Stomach (tissue), 9 donors: ENCODE results near the gene KCNQ4. TPM values are rescaled to one million over a fixed set of nuclear protein-coding genes. Genes with fewer than 3 reads are reported as not detected.

Experiments
- DNase-seq, 2 donors: peaks; one replicate each; pipeline versions ENCODE4 v3.0.0 to v3.0.0-alpha.2; 2013 to 2019
- H3K27ac ChIP-seq, 5 donors: fragments of 200-600 bp in 4 of 5; sonication (generic) in 4 of 5; one replicate each; pipeline ENCODE4 v1.5.1; 2013 to 2019; ENCODE audit warnings: mild to moderate bottlenecking in 1 of 5, moderate library complexity in 1 of 5
- H3K27me3 ChIP-seq, 3 donors: fragments of 200-600 bp; sonication (generic); one replicate each; pipeline ENCODE4 v1.5.1; 2017 to 2019; ENCODE audit warnings: mixed run types in 1 of 3
- H3K36me3 ChIP-seq, 4 donors: fragments of 200-600 bp; sonication (generic); 1 replicate in 3 of 4; 2 replicates in 1 of 4; pipeline ENCODE4 v1.5.1; 2016 to 2019
- H3K4me1 ChIP-seq, 4 donors: fragments of 200-600 bp; sonication (generic); one replicate each; pipeline ENCODE4 v1.5.1; 2016 to 2019
- H3K4me3 ChIP-seq, 4 donors: fragments of 200-600 bp; sonication (generic) in 3 of 4; one replicate each; pipeline ENCODE4 v1.5.1; 2016 to 2019; ENCODE audit warnings: mild to moderate bottlenecking in 1 of 4
- H3K9me3 ChIP-seq, 4 donors: fragments of 200-600 bp; sonication (generic); one replicate each; pipeline ENCODE4 v1.5.1; 2016 to 2019
- EP300 ChIP-seq: sonication (generic); formaldehyde crosslinking; IDR thresholded peaks from one replicate; pipeline ENCODE4 v1.6.1; 2017; ENCODE audit warnings: antibody characterized with exemption
- POLR2A ChIP-seq, 4 donors: fragments of 450-650 bp; IDR thresholded peaks; one replicate each; pipeline ENCODE4 v1.6.1; 2016; ENCODE audit warnings: antibody characterized with exemption in 4 of 4, control low read depth in 2 of 4, mild to moderate bottlenecking in 1 of 4, moderate library complexity in 1 of 4
- POLR2AphosphoS5 ChIP-seq, 3 donors: sonication (generic); formaldehyde crosslinking; IDR thresholded peaks; one replicate each; pipeline ENCODE4 v1.6.1; 2016; ENCODE audit warnings: antibody characterized with exemption in 3 of 3
- WGBS, 5 donors: extraction: QIAGEN DNeasy Blood & Tissue Kit in 3 of 5; methylation state at CpG; one replicate each; pipeline versions ENCODE4 v1.1.5 to v1.1.7; 2013 to 2018; 5-methylcytosine and 5-hydroxymethylcytosine counted together
- intact Hi-C: fragments of 100-400 bp; cut with DNase I; formaldehyde crosslinking; loops from one replicate; pipeline ENCODE4 v1.15.1; 2023; ENCODE audit warnings: low total_unique reads
- polyA plus RNA-seq, 3 donors: library from polyadenylated mRNA; stranded (reverse); fragments of 200-250 nt; gene quantifications; one replicate each; pipeline ENCODE4 v1.2.3, GENCODE V29; 2013
- total RNA-seq, 5 donors: library from RNA; depleted of rRNA; stranded (reverse); fragments of >200 nt; gene quantifications; one replicate each; pipeline versions ENCODE4 v1.1.0 to v1.2.3, GENCODE V29; 2014 to 2016
- TF ChIP-seq, protein P1 (sequence below), 7 experiments: fragments of 450-650 bp in 4 of 7; fragments of 200-600 bp in 3 of 7; sonication (generic) in 3 of 7; IDR thresholded peaks; one replicate each; pipeline ENCODE4 v1.5.1; 2016 to 2019; ENCODE audit warnings: antibody characterized with exemption in 7 of 7, control low read depth in 2 of 7, mild to moderate bottlenecking in 1 of 7
- donor health status: healthy with polysubstance abuse.
- donor health status: Bipolar disorder and iron deficiency.
- donor health status: healthy.

KCNQ4 gene
- total and polyA plus RNA-seq, 8 donors, result 0.31 to 7.6 (median 0.58) TPM; not detected in 1

GRCh38 chr1:40753142-40753882 lies 30.3 kb upstream of the KCNQ4 start:
- Histone ChIP-seq H3K9me3 (no peaks in the 10 kb centered on the region), H3K27me3 (no peaks in the 10 kb centered on the region), H3K27ac (no peak overlapping the region), H3K4me3 (no peak overlapping the region), H3K36me3 (peaks cover 37 to 100% (median 92%) of the 10 kb centered on the region in 4 donors), H3K4me1 (peaks cover 0 to 15% (median 3%) of the 10 kb centered on the region in 4 donors)
- no peak for DNase-seq
- intact Hi-C loops, result no loop called here
- 87 to 92% (median 89%) methylated on average over 8 of the region's 8 CpGs for WGBS, 5 donors
- TF ChIP-seq EP300 (no peak), POLR2AphosphoS5 (IDR thresholded peaks at IDR 0.05) (no peak)
- TF ChIP-seq, protein P1, sequence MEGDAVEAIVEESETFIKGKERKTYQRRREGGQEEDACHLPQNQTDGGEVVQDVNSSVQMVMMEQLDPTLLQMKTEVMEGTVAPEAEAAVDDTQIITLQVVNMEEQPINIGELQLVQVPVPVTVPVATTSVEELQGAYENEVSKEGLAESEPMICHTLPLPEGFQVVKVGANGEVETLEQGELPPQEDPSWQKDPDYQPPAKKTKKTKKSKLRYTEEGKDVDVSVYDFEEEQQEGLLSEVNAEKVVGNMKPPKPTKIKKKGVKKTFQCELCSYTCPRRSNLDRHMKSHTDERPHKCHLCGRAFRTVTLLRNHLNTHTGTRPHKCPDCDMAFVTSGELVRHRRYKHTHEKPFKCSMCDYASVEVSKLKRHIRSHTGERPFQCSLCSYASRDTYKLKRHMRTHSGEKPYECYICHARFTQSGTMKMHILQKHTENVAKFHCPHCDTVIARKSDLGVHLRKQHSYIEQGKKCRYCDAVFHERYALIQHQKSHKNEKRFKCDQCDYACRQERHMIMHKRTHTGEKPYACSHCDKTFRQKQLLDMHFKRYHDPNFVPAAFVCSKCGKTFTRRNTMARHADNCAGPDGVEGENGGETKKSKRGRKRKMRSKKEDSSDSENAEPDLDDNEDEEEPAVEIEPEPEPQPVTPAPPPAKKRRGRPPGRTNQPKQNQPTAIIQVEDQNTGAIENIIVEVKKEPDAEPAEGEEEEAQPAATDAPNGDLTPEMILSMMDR (IDR thresholded peaks at IDR 0.05), result no peak

DNA sequence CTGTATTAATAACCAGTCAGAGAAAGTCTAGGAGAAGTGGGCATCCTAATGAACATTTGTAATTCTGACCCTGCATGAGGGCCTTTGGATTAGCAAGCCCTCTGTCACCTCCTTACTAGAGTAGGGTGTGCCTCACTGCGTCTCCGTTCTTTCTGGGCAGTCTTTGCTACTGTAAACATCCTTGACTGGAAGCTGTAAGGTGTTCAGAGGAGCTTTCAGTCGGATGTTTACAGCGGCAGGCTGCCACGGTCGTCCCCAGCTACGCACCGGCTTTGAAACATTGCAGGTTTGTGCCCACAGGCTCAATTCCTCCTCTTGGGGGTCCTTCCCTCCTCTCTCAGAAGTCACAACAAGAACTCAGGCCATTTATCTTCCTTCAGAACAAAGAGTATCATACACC lies 29.4 kb upstream of the KCNQ4 start:
- no peak overlapping the region for H3K4me3 ChIP-seq
- H3K36me3 ChIP-seq, result peaks cover 41 to 100% (median 92%) of the 10 kb centered on the region in 4 donors
- H3K9me3 ChIP-seq, result no peaks in the 10 kb centered on the region
- H3K27me3 ChIP-seq, result no peaks in the 10 kb centered on the region
- 50 to 70% (median 55%) methylated on average over 8 of the region's 8 CpGs for WGBS, 5 donors
- TF ChIP-seq, protein P1 (IDR thresholded peaks at IDR 0.05), result no peak
- TF ChIP-seq POLR2AphosphoS5 (IDR thresholded peaks at IDR 0.05), result peak in 1 of 3 donors; percentile 6
- H3K27ac ChIP-seq, result no peak overlapping the region
- intact Hi-C loops, result no loop called here
- DNase-seq, result peak in 1 of 2 donors; percentile 23
- peaks cover 0 to 15% (median 3%) of the 10 kb centered on the region in 4 donors for H3K4me1 ChIP-seq

DNA sequence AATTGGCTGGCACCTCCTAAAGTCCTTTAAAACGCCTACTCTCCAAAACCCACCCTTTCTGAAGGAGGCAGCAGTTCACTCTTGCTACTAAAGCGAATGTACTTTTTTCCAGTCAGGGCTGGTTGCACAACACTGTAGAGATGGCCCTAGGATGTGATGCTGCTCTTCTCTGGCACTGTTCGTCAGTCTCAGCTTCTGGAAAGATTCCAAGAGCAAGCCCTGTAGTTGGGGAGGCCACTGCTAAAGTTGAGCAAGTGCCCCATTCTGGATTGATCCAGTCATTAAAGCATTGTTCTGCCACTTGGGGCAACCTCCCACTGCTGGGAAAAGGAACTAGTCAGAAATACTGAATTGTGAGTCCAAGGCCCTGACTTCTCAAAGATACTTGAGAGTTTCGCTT lies 28.5 kb upstream of the KCNQ4 start:
- WGBS, 5 donors, result 72 to 88% (median 83%) methylated on average over 4 of the region's 4 CpGs
- TF ChIP-seq EP300, result no peak
- TF ChIP-seq POLR2AphosphoS5 (IDR thresholded peaks at IDR 0.05), result no peak
- TF ChIP-seq, protein P1 (IDR thresholded peaks at IDR 0.05), result no peak
- TF ChIP-seq POLR2A (IDR thresholded peaks at IDR 0.05), result no peak
- no peaks in the 10 kb centered on the region for H3K27me3 ChIP-seq
- peak overlapping the region in 1 of 5 donors; percentile 12 for H3K27ac ChIP-seq
- intact Hi-C loops, result no loop called here
- H3K4me3 ChIP-seq, result no peak overlapping the region
- no peaks in the 10 kb centered on the region for H3K9me3 ChIP-seq
- peaks cover 50 to 100% (median 92%) of the 10 kb centered on the region in 4 donors for H3K36me3 ChIP-seq
- peaks cover 0 to 12% (median 3%) of the 10 kb centered on the region in 4 donors for H3K4me1 ChIP-seq
- DNase-seq, result no peak

DNA sequence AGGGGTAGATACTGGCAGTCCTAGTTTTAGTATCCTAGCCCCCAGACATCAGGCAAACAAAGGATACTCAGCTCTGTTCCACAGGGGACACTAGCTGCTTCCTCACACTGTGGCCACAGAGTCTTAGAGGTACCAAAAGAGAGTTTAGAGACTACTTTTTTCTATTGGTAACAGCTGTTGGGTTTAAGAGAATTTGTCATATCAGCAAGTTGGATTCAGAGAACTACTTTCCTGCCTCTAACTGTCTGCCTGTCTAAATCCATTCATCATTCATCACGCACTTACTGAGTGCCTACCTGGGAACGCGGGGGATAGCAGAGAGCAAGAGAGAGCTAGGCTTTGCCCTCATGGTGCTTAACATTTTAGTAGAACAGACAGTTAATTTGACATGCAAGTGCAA lies 27.1 kb upstream of the KCNQ4 start:
- Histone ChIP-seq H3K27ac (no peak overlapping the region), H3K27me3 (no peaks in the 10 kb centered on the region), H3K4me1 (peaks cover 0 to 14% (median 5%) of the 10 kb centered on the region in 4 donors), H3K36me3 (peaks cover 52 to 100% (median 94%) of the 10 kb centered on the region in 4 donors), H3K9me3 (no peaks in the 10 kb centered on the region), H3K4me3 (no peak overlapping the region)
- intact Hi-C loops, result no loop called here
- WGBS, 5 donors, result 93 to 98% (median 95%) methylated on average over 3 of the region's 3 CpGs
- TF ChIP-seq EP300 (no peak), POLR2AphosphoS5 (IDR thresholded peaks at IDR 0.05) (no peak), POLR2A (IDR thresholded peaks at IDR 0.05) (no peak)
- TF ChIP-seq, protein P1 (IDR thresholded peaks at IDR 0.05), result no peak
- no peak for DNase-seq
